OCI-M2 (cell line): ENCODE data around the gene COX15.
"Not testable (repeated sequence)": the region's sequence is repeated elsewhere in the genome, so short reads cannot be mapped to it uniquely, and the experiment has no call there.

ENCODE experiments used
- DNase-seq: peaks from one replicate; lab custom pipeline; 2025; ENCODE audit not compliant: unreplicated experiment; lab: John Stamatoyannopoulos, UW

COX15 gene

GRCh38 chr10:99732033-99732842, at the start of gene COX15, which contains the start of gene CUTC:
Gene COX15 (minus strand): TSS chr10:99732127. CDS start chr10:99732049, 78 bp downstream.
Gene CUTC (plus strand): TSS chr10:99732234. CDS start chr10:99732349, 115 bp downstream.
- peak; percentile 88 for DNase-seq

- DNase-seq: no peak
These were observed 47.4 kb upstream of the COX15 start for GRCh38 chr10:99779335-99779734.

- DNase-seq: no peak
These were observed 46.2 kb upstream of the COX15 start for GRCh38 chr10:99777918-99778714.

GRCh38 chr10:99775850-99776249, 43.9 kb upstream of the COX15 start:
- DNase-seq: no peak

GRCh38 chr10:99770408-99771045, 38.6 kb upstream of the COX15 start:
- DNase-seq: no peak

- DNase-seq: no peak
These were observed 37.8 kb upstream of the COX15 start for GRCh38 chr10:99769706-99770105.

- DNase-seq: no peak
These were observed 36.6 kb upstream of the COX15 start for GRCh38 chr10:99768556-99768955.

- DNase-seq: no peak
These were observed 36.0 kb upstream of the COX15 start for GRCh38 chr10:99767901-99768300.

- no peak for DNase-seq
These were observed 34.4 kb upstream of the COX15 start for GRCh38 chr10:99766302-99766681.

- no peak for DNase-seq
These were observed 33.9 kb upstream of the COX15 start for GRCh38 chr10:99765672-99766301.

- no peak for DNase-seq
These were observed 29.4 kb upstream of the COX15 start for GRCh38 chr10:99761365-99761764.

GRCh38 chr10:99760321-99760720, 28.4 kb upstream of the COX15 start:
- no peak for DNase-seq

GRCh38 chr10:99758211-99758891, 26.4 kb upstream of the COX15 start:
- no peak for DNase-seq

- no peak for DNase-seq
These were observed 24.2 kb upstream of the COX15 start for GRCh38 chr10:99756159-99756558.

GRCh38 chr10:99754670-99755069, 22.7 kb upstream of the COX15 start:
- DNase-seq: no peak

GRCh38 chr10:99750641-99751040, 18.7 kb upstream of the COX15 start:
- no peak for DNase-seq

GRCh38 chr10:99748823-99749451, 17.0 kb upstream of the COX15 start:
- DNase-seq: no peak

- not testable (repeated sequence) for DNase-seq
These were observed 14.2 kb upstream of the COX15 start for GRCh38 chr10:99746166-99746565.

- no peak for DNase-seq
These were observed 11.9 kb upstream of the COX15 start for GRCh38 chr10:99743841-99744240.

GRCh38 chr10:99742701-99743100, 10.8 kb upstream of the COX15 start:
- no peak for DNase-seq
